Bone marrow (tissue), 2 donors: ENCODE measurements around the gene FGD1.
A peak's percentile ranks its signal among the peaks of the same experiment; 100 is the strongest.
"Not testable (repeated sequence)": the region's sequence is repeated elsewhere in the genome, so short reads cannot be mapped to it uniquely, and the experiment has no call there.

Experiments used
- DNase-seq, 2 donors: peaks; one replicate each; lab custom pipeline; 2025; lab: John Stamatoyannopoulos, UW

Gene FGD1

DNA sequence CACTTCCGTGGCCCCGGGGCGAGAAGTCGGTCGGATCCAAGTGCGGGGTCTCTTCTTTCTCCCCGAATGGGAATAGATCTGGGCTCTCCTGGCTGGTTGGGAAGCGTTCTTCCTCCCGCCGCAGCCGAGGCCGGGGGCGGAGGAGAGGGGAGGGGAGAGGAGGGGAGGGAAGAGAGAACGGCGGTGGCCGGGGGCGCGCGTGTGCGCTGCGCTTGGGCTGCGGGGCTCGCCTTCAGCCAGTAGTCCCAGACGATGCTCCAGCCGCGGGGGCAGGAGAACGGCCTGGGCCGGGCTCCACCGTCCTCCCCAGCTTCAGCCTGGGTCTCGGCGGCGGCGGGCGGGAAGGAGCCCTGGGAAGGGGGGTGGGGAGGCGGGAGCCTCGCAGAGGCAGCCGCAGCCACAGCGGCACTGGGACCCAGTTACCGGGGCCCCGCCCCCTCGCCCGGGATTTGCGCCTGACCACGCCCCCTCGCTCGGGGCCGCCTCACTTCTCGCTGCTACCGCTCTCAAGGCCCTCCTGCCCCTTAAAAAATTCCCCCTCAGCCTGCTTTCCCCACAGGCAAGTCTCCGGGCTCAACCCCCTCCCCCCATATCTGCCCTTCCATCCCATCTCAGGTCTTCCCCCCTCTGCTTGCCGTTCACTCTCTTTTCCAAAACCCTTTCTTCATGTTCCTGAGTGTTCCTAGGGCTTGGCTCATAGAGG, at the start of gene FGD1:
FGD1 (minus strand) TSS at position 421 of the 703 bp plus-strand sequence. CDS start 802 bp downstream, outside the sequence.
- no peak for DNase-seq

GRCh38 chrX:54542239-54542638, 46.2 kb upstream of the FGD1 start:
- not testable (repeated sequence) for DNase-seq

GRCh38 chrX:54540289-54540688, 44.3 kb upstream of the FGD1 start:
- no peak for DNase-seq

GRCh38 chrX:54534271-54534670, 38.2 kb upstream of the FGD1 start:
- no peak for DNase-seq

DNA sequence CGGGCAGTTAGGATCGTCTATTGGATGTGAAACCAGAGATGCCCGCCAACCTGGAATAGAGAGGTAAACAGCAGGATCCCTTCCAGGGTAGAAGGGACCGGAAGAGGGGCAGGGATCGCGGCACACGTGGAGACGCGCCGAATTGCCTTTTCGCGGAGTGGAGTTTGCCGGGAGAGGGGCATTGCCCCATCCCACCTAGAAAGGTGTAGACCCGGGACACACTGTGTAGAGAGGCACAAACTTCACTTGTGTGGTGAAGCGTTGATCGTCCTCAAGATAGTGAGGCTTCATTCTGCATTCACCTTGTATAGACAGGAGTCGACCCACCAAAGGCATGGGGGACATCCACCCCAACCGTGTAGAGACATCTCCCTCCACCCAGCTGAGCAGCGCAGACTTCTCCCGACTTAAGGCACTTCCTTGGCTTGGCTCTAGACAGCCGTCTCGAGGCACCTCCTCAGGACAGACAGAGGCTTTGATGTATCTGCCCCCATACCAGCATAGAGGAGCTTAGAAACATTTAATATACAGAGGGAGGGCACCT, 34.4 kb upstream of the FGD1 start:
- no peak for DNase-seq

GRCh38 chrX:54529552-54530356, 33.7 kb upstream of the FGD1 start, which contains the start of gene GNL3L:
GNL3L (plus strand) TSS chrX:54530219; CDS start chrX:54532567, 2,348 bp downstream.
- DNase-seq: peak; percentile 59 to 77

GRCh38 chrX:54529151-54529550, 33.1 kb upstream of the FGD1 start:
- no peak for DNase-seq

- DNase-seq: no peak
Measured at GRCh38 chrX:54509400-54509799, 13.4 kb upstream of the FGD1 start.

DNA sequence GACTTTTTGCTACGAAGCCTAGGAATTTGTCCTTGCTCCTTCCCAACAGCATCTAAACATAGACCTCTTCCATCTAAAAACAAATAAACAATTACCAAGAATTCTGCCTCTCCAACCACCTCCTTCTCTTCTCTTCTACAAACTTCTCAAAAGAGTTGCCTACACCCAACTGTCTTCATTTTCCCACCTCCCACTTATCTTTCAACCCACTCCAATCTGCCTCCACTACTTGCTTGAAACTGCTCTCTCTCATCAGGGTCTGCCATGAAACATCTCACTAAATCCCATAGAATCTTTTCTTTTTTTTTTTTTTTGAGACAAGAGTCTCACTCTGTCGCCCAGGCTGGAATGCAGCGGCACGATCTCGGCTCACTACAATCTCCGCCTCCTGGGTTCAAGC, 902 bp upstream of the FGD1 start:
- no peak for DNase-seq

DNA sequence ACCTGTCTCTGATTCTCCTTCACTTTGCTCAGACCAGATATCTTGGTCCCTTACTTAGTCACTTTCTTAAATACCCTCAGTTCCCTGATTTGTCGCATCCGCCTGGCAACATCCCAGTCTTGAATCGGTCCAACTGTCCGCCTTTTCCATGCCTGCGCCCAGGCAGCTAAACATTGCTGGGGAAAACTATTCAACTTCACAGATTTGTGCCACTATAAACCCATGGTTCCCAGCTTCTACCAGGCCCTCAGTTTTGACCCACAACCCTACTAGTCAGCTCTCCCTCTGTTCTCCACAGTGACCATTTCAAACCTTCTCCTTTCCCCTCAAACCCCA, 451 bp upstream of the FGD1 start:
- DNase-seq: no peak

DNA sequence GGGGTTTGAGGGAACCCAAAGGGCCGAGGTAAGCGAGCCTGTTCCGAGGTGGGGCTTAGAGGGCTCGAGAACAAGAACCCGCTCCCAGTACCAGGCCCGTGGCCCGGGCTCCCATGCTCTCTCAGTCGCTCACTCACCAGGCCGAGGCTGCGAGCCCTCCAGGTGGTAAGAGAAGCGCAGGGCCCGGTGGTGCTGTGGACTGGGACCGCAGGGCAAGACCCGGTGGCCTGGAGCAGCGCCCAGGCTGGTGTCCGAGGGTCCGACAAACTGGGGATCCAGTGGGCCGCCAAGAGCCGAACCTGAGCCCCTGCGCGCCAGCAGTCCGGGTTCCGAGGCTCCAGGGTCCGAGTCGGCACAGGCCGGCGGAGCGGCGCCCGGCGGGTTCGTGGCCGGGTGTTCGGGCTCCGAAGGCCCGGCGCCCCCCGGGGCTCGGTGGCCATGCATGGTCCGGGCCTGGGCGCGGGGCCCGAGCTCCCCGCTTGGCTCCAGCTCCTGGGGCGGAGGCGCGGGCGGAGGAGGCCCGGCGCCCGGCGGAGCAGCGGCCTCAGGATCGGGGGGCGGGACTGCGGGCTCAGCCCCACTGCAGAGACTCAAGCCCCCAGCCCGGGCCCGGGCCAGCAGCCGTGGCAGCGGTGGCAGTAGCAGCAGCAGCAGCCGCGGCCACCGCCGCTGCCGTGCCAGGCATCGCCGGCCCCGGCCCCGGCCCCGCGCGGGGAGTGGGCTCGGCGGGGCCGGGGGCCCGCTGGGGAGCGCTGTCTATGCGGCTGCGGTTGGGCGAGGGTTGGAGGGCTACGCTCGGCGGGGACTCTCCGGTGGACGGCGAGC, 833 bp downstream of the FGD1 start:
- DNase-seq: no peak

- DNase-seq: no peak
Measured at GRCh38 chrX:54494166-54494988, 1.7 kb downstream of the FGD1 start.

DNA sequence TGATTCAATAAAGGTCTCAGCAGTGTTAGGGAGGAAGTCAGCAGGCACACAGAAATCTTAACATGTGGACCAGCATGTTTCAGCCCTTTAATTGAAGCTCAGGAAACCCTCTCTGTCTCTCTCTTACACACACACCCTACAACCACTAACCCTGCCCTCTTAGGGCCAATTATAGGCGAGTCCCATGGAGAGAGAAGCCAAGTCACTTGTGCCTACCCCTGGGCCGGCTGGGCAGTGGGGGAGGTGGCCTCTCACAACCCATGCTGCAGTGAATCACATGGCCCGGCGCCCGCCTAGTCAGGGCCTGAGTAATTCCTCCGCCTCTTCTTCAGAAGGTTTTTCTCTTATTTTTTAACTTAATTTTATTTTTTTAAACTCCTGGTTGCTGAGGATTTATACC, 3.7 kb downstream of the FGD1 start:
- no peak for DNase-seq

DNA sequence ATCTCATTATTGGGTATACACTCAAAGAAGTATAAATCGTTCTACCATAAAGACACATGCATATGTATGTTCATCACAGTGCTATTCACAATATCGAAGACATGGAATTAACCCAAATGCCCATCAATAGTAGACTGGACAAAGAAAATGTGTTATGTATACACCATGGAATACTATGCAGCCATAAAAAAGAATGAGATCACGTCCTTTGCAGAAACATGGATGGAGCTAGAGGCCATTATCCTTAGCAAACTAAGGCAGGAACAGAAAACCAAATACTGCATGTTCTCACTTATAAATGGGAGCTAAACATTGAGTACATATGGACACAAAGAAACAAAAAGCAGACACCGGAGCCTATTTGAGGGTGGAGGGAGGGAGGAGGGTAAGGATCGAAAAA, 6.2 kb downstream of the FGD1 start:
- not testable (repeated sequence) for DNase-seq

DNA sequence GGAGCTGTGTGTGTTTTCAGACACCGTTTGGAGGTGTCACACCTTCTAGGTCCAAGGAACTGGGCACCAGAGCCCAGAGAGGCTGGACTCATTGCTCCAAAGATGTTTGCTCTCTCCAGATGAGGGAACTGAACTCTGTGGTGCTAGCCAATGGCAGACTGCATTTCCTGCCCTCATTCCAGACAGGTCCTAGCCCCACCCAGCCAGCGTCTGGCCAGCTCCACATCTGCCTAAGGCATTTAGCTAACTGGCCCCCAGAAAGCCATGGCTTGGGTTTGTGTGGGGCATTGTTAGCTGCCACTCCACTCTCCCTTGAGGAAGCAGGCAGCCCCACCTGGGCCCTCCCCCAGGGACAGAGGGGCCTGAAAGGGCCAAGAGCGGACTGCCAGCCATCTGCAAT, 11.4 kb downstream of the FGD1 start:
- DNase-seq: no peak

- DNase-seq: no peak
Measured at GRCh38 chrX:54483946-54484345, 12.1 kb downstream of the FGD1 start.

DNA sequence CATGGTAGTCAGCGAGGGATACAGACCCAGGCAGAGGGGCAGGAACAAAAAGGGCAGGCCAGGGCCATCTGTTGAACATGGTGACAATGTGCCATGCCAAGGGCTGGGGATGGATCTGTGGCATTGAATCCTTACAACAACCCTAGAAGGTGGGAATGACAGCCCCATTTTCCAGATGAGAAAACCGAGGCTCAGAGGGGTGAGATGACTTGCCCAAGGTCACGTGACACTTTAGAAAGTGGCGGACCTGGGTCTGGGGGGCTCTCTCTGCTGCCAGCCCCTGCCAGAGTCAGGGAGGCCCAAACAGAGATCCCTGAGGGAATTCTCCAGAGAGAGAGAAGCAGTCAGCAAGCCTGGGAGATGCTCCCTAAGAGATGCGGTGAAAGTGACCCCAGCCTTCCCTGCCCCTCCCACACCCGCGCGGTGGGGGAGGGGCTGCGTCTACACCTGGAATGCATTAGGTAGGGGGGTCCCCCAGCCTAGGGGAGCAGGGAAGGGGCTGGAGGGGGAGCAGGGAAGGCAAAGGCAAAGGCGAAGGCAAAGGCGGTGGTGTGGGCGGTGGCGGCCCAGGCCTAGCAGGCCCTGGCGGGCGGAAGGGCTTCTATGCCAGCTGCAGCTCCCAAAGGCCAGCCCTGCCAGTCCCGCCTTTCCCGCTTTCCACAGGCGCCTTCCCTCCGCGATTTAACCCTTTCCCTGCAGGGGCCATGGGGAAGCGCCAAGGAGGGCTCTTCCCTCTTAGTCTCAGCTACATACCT, 13.0 kb downstream of the FGD1 start:
- DNase-seq: no peak

DNA sequence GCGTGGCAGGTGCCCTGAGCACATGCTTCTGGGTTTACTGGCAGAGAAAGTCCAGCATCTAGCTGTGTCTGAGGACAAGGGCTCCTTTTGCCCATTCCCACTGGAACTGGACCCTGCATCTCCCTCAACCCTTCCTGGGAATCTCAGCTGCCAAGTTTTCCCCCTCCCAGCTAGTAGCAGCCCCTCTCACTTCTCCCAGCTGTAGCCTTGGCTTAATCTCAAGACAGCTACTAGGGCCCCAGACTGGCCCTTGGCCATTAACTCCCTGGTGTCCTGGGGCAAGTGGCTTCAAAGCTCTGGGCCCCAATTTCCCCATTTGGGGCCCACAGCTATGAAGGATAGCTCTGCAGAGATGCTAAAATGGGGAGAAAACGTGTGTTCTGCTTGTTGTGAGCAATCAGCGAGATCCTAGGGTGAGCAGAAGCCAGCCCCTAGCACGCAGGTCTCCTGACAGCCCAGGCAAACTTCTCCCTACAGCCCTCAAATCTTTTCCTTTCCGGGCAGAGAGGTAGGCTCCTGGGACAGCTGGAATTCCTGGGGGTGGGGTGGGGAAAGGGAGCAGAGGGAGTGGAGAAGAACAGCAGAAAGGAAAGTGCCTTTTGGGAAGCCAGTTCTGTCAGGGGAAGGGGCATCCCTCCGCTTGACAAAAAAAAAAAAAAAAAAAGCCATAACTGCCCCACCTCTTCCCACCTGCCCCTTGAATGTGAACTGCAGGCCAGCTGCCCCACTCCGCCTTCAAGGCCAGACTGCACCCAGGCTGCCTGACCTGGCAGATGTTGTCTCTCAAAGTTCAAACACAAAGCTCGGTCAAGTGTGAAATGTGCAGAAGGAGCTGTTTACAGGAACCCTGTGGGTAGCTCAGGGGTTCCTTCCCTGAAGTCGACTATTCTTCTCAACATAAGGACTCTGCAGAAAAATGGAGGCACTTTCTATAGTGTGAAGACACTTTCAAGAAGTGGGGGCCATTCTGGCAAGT, 16.6 kb downstream of the FGD1 start:
- no peak for DNase-seq
